ENCODE data around the gene TRIM9.

TRIM9 gene

DNA sequence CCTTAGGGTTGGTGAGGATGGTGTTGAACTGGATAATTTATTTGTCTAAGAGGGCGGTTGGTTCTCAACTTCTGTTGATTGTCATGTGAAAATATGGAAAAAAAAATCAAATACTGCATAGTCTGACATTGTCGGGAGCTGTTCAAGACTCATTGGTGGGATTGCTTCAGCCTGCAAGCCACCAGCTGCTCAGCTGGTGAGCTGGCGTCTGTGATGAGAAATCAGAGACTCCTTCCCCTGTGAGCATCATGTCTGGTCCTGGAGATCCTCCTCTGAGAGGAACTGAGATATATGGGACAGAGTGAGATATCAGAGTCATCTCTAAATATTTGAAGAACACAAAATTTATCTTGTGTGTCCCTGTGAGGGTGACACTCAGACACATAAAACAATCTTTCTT, 49.9 kb downstream of the TRIM9 start:
- DNase-seq = no peak

DNA sequence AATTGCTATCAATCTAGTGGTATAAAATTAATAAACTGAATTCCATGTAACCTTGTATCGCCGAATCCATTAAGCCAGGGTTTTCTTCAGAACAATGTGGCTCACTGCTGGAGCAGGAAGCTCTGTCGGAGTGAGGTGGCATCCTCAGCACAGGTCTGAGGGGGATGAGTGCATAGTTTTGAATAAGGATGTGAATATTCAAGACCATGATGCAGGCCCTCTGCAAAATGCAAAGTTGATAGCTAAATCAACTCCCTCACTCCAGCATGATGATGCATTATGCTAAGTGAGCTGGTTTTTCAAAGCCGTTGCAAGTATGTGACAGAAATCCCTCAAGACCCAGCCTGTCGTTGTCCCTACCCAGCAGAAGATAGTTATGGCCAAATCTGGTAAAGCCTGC, 53.0 kb downstream of the TRIM9 start:
- no peak for DNase-seq

DNA sequence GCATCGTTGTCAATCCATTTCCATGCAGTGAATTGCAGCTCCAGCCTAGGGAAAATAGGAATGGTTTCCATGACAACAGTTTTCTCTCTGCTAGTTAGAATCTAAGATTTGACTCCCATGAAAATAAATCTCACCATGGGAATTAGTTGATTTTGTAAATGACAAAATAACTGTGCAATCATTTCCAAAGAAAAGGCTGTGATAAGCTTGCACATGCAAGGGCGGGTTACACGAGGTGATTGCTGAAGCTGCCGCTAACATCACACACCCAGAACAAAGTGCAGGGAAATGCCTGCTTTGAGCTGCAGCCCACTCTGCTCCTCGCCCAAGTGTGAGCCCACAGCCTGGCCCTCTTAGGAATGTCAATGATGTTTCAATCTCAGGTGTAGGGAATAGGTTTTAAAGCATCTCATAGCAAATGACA, 53.8 kb downstream of the TRIM9 start:
- DNase-seq = no peak

DNA sequence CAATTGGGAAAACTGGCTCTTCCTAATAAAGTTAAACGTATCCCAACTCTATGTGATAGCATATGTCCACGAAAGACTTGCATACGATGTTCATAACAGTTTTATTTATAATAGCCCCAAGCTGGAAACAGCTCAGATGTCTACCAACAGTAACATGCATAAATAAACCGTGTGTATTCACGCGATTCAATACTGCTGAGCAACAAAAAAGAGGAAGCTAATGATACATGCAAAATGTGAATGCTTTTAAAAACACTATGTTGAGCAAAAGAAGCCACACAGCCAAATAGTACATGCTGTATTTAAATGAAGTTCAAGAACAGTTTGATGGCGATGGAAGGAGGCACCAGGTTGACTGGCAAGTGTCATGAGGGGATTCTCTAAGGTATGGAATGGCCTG, 55.7 kb downstream of the TRIM9 start:
- no peak for DNase-seq

DNA sequence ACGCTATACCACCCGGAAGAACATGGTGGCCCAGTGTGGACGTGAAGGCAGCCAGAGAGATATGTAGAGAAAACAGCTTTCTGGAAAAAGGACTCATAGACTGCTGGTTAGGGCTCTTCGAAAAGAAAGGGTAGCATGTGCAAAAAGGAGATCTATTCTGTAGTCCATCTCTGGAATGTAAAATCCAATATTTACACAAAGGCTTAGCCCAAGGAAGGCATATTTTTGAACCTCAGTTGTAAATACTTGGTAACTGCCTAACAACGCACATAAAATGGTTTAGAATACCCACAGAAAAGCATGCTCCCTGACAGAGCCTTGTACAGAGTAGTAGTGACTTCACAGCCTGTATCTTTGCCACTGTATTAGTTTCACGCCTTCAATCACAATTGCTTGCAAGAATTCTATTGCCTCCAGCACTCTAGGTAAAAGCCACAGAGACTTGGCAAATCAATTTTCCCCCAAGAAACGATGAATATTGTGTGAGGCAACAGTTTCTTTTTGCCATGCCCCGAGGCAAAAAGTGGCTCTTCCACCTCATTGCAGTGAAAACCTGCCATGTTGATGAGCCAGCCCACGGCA, 59.2 kb downstream of the TRIM9 start:
- DNase-seq = no peak

DNA sequence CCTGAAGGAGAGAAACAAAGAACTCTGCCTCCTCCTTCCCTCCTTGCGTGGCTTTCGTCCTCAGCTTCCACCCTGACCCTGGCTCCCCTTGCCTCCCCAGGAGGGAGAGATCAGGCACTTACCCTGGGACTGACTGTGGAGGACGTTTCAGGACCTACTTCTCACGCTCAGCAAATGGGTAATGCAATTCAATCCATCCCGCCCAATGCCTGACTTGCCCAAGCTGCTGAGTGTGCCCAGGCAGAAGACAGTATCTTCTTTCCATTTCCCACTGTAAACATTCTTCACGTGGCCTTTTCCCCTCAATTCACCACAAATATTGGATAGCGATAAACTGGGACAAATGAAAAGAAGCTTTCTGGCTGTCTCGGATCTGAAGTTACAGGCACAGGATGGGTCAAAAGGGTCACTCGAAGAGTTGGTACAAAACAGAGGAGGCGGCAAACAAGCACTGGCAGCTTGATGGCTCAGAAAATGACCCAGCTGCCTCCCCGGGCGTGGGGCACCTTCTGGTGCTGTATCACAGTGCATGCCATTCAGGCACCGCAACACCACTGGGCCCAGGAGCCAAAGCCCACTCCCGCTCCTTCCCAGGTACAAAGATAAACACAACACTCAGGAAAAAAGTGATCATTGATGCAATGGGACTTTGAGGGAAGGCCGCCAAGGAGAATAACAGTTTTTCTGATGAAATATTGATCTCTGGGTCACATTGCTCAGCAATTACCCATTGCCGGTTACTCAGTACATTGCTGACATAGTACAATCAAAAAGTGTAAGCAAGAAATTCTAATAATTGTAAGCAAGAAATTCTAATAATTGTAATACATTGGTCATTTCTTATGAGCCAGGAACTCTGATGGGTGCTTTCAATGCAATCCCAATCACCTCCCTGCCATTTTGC, 65.8 kb downstream of the TRIM9 start:
- DNase-seq = no peak

DNA sequence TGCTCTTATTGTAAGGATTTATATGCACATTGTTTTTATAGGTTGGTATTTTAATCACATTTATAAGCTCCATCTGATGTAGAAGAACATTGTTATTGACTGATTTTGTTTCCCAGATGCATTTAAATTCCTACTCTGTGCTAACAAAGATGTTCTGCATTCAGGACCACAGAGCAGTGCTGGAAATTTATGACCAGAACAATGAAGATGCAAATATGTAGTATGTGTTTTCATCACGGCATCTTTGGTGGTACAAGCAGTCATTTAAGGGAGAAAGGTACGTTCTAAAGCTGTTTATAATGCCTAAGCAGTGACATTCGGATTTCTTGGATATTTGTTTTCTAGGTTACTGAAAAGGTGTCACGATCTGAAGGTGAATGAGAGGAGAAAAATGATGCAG, 66.5 kb downstream of the TRIM9 start:
- no peak for DNase-seq

DNA sequence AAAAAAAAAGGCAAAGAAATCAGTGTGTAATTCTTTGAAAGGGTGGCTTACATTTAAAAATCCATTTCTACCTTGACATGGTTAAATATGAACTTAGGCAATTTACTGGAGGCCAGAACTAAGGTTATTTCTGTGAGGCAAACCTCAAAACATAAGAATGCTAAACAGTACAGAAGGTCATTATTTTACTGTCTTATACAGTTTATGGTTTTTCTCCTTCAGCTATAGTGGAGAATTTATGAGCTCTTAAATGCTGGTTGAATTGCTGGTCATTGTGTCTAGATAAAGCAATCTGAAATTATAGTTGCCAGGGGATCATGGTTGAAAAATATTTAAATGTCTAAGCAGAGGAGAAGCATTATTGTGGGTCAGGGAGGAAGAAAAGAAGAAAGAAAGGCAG, 70.5 kb downstream of the TRIM9 start:
- no peak for DNase-seq

DNA sequence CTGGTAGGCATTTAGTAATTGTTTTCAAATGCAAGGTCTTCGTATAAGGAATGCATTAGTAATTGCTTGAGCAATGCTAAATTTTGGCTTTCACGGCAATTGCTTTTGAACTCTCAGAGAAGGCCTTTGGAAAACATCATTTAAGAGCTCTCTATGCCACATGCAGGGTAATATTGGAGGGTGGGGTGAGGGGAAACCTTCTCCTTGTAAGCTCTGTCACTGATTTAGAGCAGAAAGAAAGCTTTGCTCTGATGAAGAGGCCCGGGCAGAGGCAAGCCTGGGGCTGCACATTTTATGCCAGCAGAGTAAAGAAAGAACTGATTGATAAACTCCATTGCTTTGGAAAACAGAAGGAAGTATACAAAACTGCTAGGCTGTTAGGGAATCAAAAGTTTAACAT, 70.9 kb downstream of the TRIM9 start:
- DNase-seq = no peak

DNA sequence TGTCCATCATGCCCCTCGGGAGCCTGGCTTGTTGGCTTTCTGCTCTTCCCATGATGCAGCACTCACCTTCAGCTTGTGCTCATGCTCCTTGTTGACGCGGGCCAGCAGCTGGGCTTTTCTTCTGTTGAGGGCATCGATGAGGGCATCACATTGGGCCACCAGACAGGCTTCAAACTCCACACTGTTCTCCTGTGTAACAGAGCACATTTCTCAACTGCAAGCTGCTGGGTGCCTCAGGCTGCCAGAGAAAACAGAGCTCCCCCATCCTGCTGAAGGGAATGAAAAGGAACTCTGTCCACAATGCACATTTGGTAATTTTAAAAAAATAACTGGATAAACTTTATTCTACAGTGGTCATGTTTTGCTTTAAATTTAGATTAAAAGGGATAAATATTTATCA, 72.1 kb downstream of the TRIM9 start:
- no peak for DNase-seq

DNA sequence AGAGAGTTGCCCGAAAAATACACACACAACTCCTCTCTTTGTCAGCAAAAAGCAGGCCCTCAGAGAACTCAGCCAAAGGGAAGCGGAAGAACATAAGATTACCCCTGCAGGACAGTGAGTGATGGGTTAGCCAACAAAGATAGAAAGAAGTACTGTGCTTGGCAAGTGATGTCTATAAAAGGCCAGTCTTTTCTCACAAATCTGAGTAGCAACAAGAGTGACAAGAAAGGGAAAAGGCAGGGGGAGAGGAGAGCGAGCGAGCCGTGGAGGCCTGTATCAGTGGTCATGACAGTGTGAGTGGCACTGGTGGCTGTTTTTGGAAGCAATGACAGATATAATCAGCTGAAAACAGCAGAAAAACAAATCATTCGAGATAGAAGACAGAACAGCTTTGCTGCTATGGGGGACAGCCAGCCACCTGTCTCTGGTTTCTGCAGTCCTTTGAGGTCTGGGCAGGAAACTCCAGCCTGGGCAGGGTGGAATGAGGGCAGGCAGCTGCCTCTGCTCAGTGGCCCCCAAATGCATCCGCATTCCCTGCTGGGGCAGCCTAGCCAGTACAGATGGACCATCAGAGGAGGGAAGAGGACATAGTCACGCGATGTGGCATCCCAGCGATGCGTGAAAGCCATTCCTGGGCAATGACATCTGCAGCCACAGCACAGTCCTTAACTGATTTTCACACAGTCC, 74.7 kb downstream of the TRIM9 start:
- DNase-seq = peak; percentile 51

DNA sequence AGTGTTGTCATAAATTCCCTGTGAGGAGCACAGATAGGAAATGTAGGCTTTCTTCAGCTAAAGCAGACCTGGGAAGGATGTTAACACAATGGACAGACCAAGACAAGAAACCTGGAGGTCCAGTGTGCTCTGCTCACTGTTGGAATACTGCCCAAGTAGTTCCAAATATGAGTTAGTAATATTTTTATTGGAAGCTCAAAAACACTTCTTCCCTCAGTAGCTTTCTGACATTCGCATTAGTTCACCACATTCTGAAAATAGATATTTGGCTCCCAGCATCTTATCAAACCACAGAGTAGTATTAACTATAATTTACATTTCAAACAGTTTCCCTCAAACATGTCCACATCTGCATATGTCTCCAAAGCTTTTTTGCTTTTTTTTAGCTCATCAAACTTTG, 75.8 kb downstream of the TRIM9 start:
- DNase-seq = no peak

DNA sequence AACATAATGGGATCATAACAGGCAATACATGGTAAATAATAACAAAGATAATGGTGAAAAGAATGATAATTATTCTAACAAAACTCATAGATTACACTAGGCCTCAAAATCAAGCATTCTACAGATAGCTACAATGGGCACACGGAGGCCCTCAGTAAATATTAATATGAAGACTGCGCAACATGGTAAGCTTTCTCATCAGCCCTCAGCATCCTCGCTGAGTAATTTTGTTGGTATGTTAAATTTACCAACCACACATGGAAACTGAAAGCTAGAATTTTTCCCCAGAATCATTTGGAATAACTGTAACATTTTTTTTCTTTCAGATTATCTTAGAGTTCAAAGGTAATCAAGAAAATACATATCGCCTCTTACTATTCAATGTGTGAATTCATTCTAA, 76.4 kb downstream of the TRIM9 start:
- DNase-seq = no peak

DNA sequence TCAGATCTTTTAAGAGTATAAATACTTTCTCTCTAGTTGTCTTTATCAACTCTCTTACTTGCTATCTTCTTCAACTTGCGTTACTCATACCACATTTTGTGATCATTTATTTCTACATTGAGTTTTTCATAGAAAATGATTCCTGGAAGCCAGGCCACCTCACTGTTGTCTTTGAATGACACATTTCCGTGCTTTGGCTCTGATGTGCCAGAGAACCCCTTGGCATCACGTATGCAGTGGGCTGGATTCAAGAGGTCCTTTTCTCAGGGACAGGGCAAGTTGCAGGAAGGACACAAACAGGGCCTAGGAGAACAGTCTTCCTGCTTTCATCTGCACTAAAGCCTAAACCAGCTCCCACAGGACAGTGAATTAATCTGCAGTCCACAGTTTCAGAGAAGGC, 80.3 kb downstream of the TRIM9 start:
- no peak for DNase-seq

DNA sequence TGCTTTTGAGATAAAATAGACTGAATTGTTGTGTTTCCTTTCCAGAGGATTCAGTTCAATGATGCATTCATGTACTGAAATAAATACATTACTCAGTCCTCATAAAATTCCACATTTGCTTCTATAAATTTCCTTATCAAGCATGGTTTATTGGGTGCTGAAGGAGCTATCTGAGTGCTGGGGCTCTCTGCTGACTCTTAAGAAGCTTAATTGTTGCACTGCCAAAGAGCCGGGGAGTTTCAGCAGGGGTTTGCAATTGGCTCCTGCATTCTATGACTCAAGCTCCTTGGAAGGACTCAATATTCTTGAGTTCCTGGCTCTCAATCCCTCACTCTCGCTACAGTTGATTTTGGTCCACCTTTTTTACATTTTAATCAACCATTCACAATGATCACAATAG, 80.8 kb downstream of the TRIM9 start:
- peak; percentile 42 for DNase-seq

DNA sequence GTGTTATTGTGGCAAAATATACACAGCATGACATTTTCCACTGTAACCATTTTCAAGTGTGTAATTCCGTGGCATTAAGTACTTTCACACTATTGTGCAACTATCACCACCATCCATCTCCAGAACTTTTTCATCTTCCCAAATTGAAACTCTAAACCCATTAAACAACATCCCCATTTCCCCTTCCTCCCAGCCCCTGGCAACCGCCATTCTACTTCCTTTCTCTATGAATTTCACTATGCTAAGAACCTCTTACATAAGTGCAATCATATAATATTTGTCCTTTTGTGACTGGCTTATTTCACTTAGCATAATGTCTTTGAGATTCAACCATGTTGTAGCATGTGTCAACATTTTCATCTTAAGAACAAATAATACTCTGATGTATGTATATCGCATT, 82.8 kb downstream of the TRIM9 start:
- no peak for DNase-seq

DNA sequence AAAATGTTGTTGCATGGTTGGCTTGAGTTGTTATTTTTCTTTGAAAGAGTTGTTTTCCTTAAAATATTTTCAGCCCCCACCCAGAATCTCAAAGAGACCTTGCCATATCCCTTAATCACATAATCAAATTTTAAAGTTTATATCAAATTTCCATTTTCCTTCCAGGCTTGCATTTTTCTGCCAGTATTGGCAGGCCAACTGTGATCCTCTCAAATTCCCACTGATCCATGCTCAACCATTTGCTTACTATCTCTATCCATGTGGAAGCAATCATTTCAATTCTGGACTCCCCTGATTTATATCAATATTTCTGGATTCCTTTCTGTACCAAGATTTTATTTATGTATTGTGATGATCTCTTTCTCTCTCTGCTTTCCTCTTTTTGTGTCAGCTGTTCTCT, 86.5 kb downstream of the TRIM9 start:
- DNase-seq = no peak

DNA sequence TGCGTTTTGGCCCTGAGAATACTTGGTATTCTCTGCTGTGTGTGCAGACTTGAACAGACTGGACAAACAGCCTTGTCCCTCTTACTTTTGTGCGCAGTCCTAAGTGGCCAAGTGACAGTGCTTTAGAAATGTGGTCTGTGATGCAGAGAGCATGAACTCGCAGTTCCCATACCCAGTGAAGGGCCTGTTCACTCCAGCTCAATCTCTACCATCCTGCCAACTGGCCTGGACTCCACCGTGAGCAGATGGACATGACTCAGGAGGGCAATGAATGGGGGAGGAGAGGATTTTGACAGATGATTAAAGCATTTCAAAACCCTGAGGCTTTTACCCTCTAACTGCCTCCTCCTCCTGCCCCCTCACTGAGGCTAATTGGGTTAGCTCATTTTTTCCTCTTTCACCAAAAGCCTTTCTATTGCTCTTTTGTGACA, 88.1 kb downstream of the TRIM9 start:
- DNase-seq = peak; percentile 52

DNA sequence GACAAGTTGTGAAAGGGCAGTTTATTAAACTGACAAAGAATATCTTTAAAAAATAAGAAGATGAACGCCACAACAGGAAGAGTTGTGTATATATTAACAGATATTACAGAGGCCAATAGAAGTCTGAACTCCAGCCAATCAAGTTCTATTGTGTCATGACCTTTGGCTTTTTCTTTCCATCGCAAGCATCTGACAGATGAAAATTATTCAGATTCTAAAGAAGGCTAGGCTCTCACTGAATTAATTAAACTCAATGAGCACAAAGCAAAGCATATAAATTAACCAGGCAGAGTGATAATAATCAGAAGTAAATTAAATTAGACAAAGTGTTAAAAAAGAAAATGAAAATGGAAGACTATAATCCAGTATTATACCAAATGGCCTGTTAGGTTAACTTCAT, 88.6 kb downstream of the TRIM9 start:
- DNase-seq = no peak

DNA sequence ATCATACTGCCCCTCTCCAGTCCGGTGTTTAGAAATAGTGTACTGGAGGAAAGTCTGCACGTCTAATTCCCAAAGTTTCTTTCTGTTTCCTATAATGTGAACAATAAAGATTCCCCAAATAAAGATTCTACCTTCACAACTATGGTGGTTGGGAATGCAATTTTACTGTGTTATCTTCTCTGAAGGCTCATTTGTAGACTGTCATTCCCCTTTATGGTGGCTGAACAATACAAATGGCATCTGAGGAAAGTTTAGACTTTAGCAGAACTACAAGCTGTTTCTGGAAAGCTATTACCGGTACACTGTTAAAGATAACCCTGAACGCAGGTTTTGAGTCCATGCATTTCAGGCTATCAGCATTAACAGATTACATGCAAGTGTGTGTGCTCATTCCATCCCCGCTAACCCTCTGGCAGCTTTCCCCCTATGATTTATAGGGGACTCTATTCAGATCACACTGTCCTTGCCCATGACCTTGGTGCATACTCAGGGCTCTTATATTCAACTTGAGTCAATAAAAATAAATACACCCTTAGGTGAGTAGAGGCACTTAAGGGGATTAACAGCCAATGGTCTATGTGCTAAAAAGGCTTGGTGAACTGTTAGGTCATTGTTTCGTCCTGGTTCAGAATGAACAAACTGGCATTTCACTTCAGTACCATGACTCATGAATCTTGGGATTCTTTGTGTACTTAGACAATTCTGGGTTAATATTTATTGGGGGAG, 89.9 kb downstream of the TRIM9 start:
- DNase-seq = no peak

DNA sequence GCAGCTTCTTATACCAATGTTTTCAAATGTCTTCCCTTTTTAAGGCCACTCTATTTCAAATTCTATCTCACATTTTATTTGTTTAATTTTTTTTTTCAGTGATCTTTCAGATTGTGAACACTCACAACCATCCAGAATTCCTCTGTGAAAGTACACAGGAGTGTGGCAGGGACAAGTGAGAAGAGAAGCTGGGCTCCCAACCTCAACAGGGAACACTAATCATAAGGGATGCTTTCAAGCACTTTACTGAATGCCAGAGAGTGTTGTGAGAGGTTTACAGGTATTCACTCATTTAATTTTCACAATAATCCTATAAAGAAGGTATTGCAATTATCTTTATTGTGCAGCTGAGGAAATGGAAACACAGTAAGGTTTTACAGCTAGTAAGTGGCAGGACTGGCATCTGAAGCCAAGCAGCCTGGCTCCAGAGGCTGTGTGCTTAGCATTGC, 90.5 kb downstream of the TRIM9 start:
- DNase-seq = no peak

DNA sequence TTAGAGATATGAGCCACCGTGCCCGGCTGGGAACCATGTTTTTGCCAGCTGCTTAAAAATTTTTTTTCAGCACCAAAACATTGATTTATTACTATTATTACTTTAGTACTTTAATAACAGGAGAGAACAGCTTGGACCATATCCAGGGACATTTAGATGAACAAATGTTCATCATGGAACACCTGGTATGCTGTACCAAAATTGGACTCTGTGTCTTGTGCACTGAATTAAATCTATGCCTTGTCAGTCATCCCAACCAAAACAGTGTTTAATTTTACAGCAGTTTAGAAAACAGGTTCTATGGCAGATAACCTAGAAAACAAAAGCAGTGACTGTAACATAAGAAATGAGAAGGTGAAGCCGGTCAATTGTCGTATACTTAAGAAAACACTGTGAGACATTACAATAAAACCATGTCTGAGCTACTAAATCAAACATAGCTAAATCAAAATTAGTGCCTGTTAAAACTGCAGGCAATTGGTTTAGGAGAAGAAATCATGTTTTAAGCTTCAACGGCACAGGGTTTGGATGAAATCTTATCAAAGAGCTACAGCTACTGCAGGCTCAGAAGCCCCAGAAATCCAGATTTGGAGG, 92.4 kb downstream of the TRIM9 start:
- DNase-seq = no peak

DNA sequence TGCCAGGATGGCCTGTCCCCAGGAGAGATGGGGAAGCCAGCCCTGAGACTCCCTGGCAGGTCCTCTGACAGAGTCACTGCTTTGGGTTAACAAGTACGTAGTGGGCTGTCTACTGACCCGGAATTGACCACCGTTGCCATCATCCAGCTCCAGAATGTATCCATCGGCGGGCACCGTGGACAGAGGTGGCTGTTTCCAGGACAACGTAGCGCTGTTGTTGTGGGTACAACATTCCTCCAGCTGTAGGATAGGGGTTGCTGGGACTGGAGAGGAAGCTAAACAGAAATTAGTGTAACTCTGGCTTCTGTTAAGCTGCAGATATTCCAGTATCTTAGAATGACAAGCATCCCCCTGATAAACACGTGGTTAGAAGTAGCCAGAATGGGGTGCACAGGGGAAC, 94.3 kb downstream of the TRIM9 start:
- no peak for DNase-seq
